Mesothelial cell of epicardium (in vitro differentiated cells): ENCODE measurements around the gene CNKSR3. TPM values are rescaled to one million over a fixed set of nuclear protein-coding genes. Genes with fewer than 3 reads are reported as not detected.

Experiments used
- DNase-seq, 2 experiments: peaks; one replicate each; pipeline ENCODE4 v3.0.0; 2021; ENCODE audit warnings: low spot score in 2 of 2; ENCODE audit not compliant: unreplicated experiment in 2 of 2
- H3K27ac Mint-ChIP-seq: 2 replicates; pipeline ENCODE4 v1.8.0; 2021; ENCODE audit warnings: mixed read lengths
- H3K27me3 Mint-ChIP-seq: 2 replicates; pipeline ENCODE4 v1.8.0; 2021; ENCODE audit warnings: low read depth, mixed read lengths
- H3K36me3 Mint-ChIP-seq: 2 replicates; pipeline ENCODE4 v1.8.0; 2021; ENCODE audit warnings: mixed read lengths
- H3K4me1 Mint-ChIP-seq: 2 replicates; pipeline ENCODE4 v1.8.0; 2021; ENCODE audit warnings: mixed read lengths
- H3K4me3 Mint-ChIP-seq: 2 replicates; pipeline ENCODE4 v1.8.0; 2021; ENCODE audit warnings: mild to moderate bottlenecking, moderate library complexity, mixed read lengths
- H3K9me3 Mint-ChIP-seq: 2 replicates; pipeline ENCODE4 v1.8.0; 2021; ENCODE audit warnings: mixed read lengths
- total RNA-seq: library from RNA; stranded (reverse); gene quantifications from 3 replicates; pipeline ENCODE4 v1.2.1, GENCODE V29; 2021
- TF ChIP-seq, protein P1 (sequence below): fragments of 200-600 bp; sonication (generic); IDR thresholded peaks from one replicate; pipeline ENCODE4 v1.5.0; 2021; ENCODE audit warnings: antibody characterized with exemption; ENCODE audit not compliant: unreplicated experiment

Gene CNKSR3
- total RNA-seq, 1 donor from 2014 or later = 13.4 TPM

DNA sequence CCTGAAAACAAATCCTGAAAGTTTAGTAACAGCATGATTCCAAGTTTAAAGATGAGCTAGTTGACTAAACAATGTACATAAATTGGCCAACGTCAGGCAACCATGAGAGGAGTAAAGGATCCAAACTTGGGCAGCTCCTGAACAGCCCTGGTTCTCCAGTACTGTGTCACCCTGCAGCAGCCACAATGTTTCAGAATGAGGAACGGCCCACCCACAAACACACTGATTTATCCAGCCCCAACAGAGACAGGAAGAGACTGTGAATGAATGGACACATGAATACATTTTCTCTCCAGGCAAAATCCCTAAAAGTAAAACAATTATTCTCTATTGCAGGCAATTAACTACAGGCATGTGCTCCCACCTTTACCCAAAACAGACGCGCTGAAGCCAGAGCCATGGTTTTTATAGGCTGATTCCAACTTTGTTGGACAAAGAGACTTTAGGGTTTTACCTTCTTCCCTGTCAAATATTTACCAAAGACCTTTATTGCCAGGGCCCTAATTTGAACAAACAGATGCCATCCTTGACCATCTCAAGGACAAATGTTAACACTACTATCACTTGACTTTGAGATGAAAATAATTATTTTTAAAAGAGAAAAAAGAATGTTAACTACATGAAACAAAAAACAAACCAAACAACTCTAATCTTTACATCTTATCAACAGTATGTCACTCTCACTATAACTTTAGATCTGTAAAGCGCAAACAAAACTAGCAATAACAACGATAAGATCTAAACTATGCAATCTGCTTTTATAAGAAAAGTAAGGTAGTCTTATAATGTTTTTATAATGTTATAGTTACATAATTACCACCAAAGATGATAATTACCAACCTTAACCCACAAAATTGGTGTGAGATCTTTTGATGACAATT is 22.9 kb downstream of the CNKSR3 start:
- Mint-ChIP-seq H3K27ac (no peak overlapping the region), H3K27me3 (no peaks in the 10 kb centered on the region), H3K36me3 (no peaks in the 10 kb centered on the region), H3K4me3 (no peak overlapping the region), H3K9me3 (no peaks in the 10 kb centered on the region), H3K4me1 (peaks cover 24% of the 10 kb centered on the region)
- TF ChIP-seq, protein P1, sequence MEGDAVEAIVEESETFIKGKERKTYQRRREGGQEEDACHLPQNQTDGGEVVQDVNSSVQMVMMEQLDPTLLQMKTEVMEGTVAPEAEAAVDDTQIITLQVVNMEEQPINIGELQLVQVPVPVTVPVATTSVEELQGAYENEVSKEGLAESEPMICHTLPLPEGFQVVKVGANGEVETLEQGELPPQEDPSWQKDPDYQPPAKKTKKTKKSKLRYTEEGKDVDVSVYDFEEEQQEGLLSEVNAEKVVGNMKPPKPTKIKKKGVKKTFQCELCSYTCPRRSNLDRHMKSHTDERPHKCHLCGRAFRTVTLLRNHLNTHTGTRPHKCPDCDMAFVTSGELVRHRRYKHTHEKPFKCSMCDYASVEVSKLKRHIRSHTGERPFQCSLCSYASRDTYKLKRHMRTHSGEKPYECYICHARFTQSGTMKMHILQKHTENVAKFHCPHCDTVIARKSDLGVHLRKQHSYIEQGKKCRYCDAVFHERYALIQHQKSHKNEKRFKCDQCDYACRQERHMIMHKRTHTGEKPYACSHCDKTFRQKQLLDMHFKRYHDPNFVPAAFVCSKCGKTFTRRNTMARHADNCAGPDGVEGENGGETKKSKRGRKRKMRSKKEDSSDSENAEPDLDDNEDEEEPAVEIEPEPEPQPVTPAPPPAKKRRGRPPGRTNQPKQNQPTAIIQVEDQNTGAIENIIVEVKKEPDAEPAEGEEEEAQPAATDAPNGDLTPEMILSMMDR = no peak
- DNase-seq = no peak

DNA sequence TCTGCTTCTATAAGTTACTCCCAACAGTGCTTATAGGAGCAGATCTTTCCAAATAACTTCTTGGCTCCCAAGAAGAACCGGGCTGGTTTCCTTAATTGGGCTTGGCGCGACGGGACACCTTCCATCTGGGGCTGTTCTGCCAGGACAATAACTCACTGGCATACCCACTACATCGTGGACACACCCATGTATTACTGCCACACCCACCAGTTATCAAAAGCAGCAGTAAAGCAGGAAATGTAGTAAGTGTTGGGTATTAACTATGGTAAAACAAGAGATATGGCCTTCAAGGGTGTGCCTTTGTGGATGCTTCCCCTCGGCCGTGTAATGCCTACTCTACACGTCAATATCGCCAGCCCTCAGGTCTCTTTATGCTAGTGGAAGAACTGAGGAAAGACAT is 24.7 kb downstream of the CNKSR3 start:
- H3K4me3 Mint-ChIP-seq = no peak overlapping the region

DNA sequence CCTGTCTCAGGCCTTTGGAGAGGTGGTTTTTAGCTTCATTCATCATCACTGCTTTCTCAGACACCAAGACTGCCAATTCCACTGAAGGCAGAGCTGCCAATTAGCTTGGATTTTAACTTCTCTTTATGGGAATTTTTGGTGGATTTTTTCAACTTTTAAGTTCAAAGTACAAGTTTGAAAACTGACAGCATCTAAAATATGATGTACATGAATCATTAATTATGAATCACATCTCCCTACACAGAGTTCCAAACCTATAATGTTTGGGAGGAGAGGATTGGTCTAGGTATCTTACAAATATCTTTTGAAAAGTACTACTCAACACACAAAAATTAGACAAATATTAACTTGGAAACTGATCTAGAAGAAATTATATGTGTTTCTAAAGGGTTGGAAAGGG is 25.5 kb downstream of the CNKSR3 start:
- H3K4me1 Mint-ChIP-seq = peaks cover 37% of the 10 kb centered on the region

More for the DNA sequence above, 24.7 kb downstream of the CNKSR3 start:
- Mint-ChIP-seq H3K27ac (no peak overlapping the region), H3K27me3 (no peaks in the 10 kb centered on the region), H3K36me3 (no peaks in the 10 kb centered on the region), H3K4me1 (peaks cover 32% of the 10 kb centered on the region), H3K9me3 (no peaks in the 10 kb centered on the region)
- TF ChIP-seq, protein P1 = no peak
- no peak for DNase-seq

DNA sequence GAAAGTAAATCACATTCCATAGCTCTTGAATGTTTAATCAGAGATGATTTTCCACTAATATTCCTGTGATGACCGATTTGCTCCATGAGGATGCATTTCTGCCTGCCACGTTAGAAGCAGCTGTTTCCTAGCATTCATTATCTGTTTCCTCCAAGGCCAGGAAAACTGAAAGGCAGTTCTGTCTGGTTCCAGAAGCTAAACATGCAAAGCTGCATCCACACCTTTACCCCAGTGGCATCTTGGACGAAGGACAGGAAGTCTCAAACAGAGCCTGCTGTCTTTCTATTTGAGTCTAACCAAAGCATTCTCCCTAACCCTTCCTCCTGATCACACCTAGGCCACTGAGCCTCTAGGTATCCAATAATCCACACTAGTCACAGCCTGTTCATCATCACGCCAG is 27.6 kb downstream of the CNKSR3 start:
- Mint-ChIP-seq H3K27ac (peak overlapping the region; percentile 27), H3K4me3 (no peak overlapping the region), H3K9me3 (no peaks in the 10 kb centered on the region), H3K27me3 (no peaks in the 10 kb centered on the region), H3K36me3 (no peaks in the 10 kb centered on the region), H3K4me1 (peaks cover 53% of the 10 kb centered on the region)
- TF ChIP-seq, protein P1 = no peak
- DNase-seq = no peak

More for the DNA sequence above, 25.5 kb downstream of the CNKSR3 start:
- Mint-ChIP-seq H3K27ac (no peak overlapping the region), H3K27me3 (no peaks in the 10 kb centered on the region), H3K36me3 (no peaks in the 10 kb centered on the region), H3K4me3 (no peak overlapping the region), H3K9me3 (no peaks in the 10 kb centered on the region)
- TF ChIP-seq, protein P1 = no peak
- DNase-seq = no peak

DNA sequence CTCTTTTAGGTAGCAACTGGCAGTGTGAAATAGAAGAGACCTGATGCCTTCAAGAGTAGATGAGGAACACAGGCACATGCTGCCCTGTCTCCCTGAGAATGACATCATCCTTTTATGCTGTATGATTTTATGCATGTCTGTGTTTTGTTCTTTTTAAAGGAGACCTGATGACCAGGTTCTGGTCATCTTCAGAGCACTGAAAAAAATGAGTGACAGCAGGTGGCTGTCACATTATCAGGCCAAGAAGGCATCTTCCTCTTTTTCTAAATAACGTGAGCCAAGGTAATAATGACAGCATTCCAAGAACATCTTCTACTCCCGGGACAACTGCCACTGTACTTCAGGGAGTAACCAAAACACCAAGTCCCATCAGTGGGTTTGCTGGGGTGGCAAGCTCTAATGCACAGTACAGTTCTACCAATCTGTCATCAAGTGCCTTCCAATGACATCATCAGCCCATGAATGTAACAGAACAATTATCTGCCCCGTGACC is 28.9 kb downstream of the CNKSR3 start:
- no peak overlapping the region for H3K27ac Mint-ChIP-seq
- H3K27me3 Mint-ChIP-seq = no peaks in the 10 kb centered on the region
- no peaks in the 10 kb centered on the region for H3K9me3 Mint-ChIP-seq
- no peak for DNase-seq
- no peaks in the 10 kb centered on the region for H3K36me3 Mint-ChIP-seq
- peaks cover 48% of the 10 kb centered on the region for H3K4me1 Mint-ChIP-seq
- H3K4me3 Mint-ChIP-seq = no peak overlapping the region
- TF ChIP-seq, protein P1 = no peak
